CD4-positive, alpha-beta memory T cell (primary cell): ENCODE results near the gene E2F4. TPM values are rescaled to one million over a fixed set of nuclear protein-coding genes. Genes with fewer than 3 reads are reported as not detected.

ENCODE experiments used
- CTCF ChIA-PET: fragments of 350-600 bp; sonication (Branson Sonifier 250); formaldehyde crosslinking; loops from one replicate; lab custom pipeline; 2021; ENCODE audit warnings: inconsistent platforms; ENCODE audit not compliant: partially characterized antibody; lab: Charles Lee
- POLR2A ChIA-PET: fragments of 350-600 bp; sonication (Branson Sonifier 250); formaldehyde crosslinking; loops from one replicate; lab custom pipeline; 2021; ENCODE audit not compliant: partially characterized antibody; lab: Charles Lee
- DNase-seq, 5 donors: peaks; one replicate each; pipeline versions ENCODE4 v3.0.0 to v3.0.0-alpha.2; 2020 to 2022; ENCODE audit warnings: mixed read lengths in 1 of 5
- H3K27ac ChIP-seq: one replicate; pipeline ENCODE4 v1.7.0; 2013; ENCODE audit warnings: low read depth, low read length
- H3K27me3 ChIP-seq: 2 replicates; pipeline ENCODE4 v1.7.0; 2013; ENCODE audit warnings: mild to moderate bottlenecking, low read length, moderate library complexity; ENCODE audit not compliant: insufficient read depth
- H3K36me3 ChIP-seq: 2 replicates; pipeline ENCODE4 v1.7.0; 2013; ENCODE audit warnings: mild to moderate bottlenecking, low read length, moderate library complexity; ENCODE audit not compliant: insufficient read depth
- H3K4me1 ChIP-seq: 2 replicates; pipeline ENCODE4 v1.7.0; 2013; ENCODE audit warnings: mild to moderate bottlenecking, low read length, moderate library complexity; ENCODE audit not compliant: insufficient read depth
- H3K4me3 ChIP-seq, 2 donors: one replicate each; pipeline ENCODE4 v1.7.0; 2013; ENCODE audit warnings: low read length in 2 of 2, mild to moderate bottlenecking in 1 of 2
- H3K9me3 ChIP-seq, 2 donors: one replicate each; pipeline ENCODE4 v1.7.0; 2013; ENCODE audit warnings: low read length in 2 of 2, control low read depth in 1 of 2; ENCODE audit not compliant: control insufficient read depth in 1 of 2
- H3K27ac Mint-ChIP-seq, 7 donors: one replicate each; pipeline ENCODE4 v1.8.0; 2020 to 2021; ENCODE audit warnings: mixed read lengths in 7 of 7, mild to moderate bottlenecking in 6 of 7, inconsistent platforms in 3 of 7, moderate library complexity in 3 of 7
- H3K27me3 Mint-ChIP-seq, 2 donors: one replicate each; pipeline ENCODE4 v1.8.0; 2020 to 2021; ENCODE audit warnings: mixed read lengths in 2 of 2
- H3K36me3 Mint-ChIP-seq, 2 donors: one replicate each; pipeline ENCODE4 v1.8.0; 2020 to 2021; ENCODE audit warnings: mixed read lengths in 2 of 2, inconsistent platforms in 1 of 2, mild to moderate bottlenecking in 1 of 2
- H3K4me1 Mint-ChIP-seq, 4 donors: one replicate each; pipeline ENCODE4 v1.8.0; 2020 to 2021; ENCODE audit warnings: mixed read lengths in 4 of 4, mild to moderate bottlenecking in 1 of 4
- H3K4me3 Mint-ChIP-seq, 8 donors: one replicate each; pipeline ENCODE4 v1.8.0; 2020 to 2021; ENCODE audit warnings: mixed read lengths in 8 of 8, mild to moderate bottlenecking in 7 of 8, moderate library complexity in 6 of 8, inconsistent platforms in 3 of 8
- H3K9me3 Mint-ChIP-seq, 8 donors: one replicate each; pipeline ENCODE4 v1.8.0; 2020 to 2021; ENCODE audit warnings: mixed read lengths in 8 of 8, mild to moderate bottlenecking in 5 of 8, inconsistent platforms in 3 of 8, moderate library complexity in 1 of 8
- intact Hi-C: fragments of 100-400 bp; cut with micrococcal nuclease; formaldehyde crosslinking; loops from one replicate; pipeline ENCODE4 v1.15.1; 2023
- polyA plus RNA-seq, 2 donors: library from polyadenylated mRNA; unstranded; fragments of 300-500 nt; fragmentation: Illumina TruSeq; gene quantifications; one replicate each; pipeline ENCODE4 v1.2.3, GENCODE V29; 2021
- total RNA-seq, 2 experiments: library from RNA; stranded (reverse); gene quantifications; one replicate each; pipeline ENCODE4 v1.2.3, GENCODE V29; 2021

The E2F4 gene
- total and polyA plus RNA-seq, 4 experiments from 2014 or later = 53.6 to 91.3 (median 84.2) TPM

- Histone ChIP-seq H3K27me3 (peaks cover 7% of the 10 kb centered on the region), H3K9me3 (no peaks in the 10 kb centered on the region), H3K4me3 (peak overlapping the region; percentile 64 to 95), H3K4me1 (peaks cover 74% of the 10 kb centered on the region), H3K36me3 (no peaks in the 10 kb centered on the region), H3K27ac (peak overlapping the region; percentile 97)
- H3K4me3 Mint-ChIP-seq = peak overlapping the region; percentile 92 to 96 (median 94)
- intact Hi-C loops = loop anchor here (2.0 kb wide), 1 partner anchor 49 kb away; the partner anchor contains the start of gene PHAF1
- ChIA-PET CTCF (interaction anchor here (0.7 to 13.4 kb wide), 16 partner anchors 11 to 205 kb away, joined by 3 to 187 read pairs (median 4); partner anchors contain the start of genes E2F4, MATCAP1 and NOL3), POLR2A (interaction anchor here (0.6 to 13.1 kb wide), 24 partner anchors 6 to 918 kb away, joined by 3 to 320 read pairs (median 8); partner anchors contain the start of genes B3GNT9, CBFB, CIAO2B and E2F4)
- peaks cover 42 to 81% (median 56%) of the 10 kb centered on the region in 4 donors for H3K4me1 Mint-ChIP-seq
- DNase-seq = peak in 4 of 5 donors; percentile 50 to 70 (median 64)
- peaks cover 4 to 18% of the 10 kb centered on the region in 2 donors for H3K36me3 Mint-ChIP-seq
- peaks cover 3% of the 10 kb centered on the region in 2 donors for H3K27me3 Mint-ChIP-seq
- H3K9me3 Mint-ChIP-seq = no peaks in the 10 kb centered on the region
- peak overlapping the region; percentile 94 to 100 (median 99) for H3K27ac Mint-ChIP-seq
Observed at GRCh38 chr16:67157892-67158635, 33.9 kb upstream of the E2F4 start.

- H3K4me1 ChIP-seq = peaks cover 79% of the 10 kb centered on the region
- ChIA-PET POLR2A (interaction anchor here (0.6 to 13.1 kb wide), 25 partner anchors 6 to 555 kb away, joined by 3 to 320 read pairs (median 7); partner anchors contain the start of genes ATP6V0D1, B3GNT9, CBFB and CIAO2B), CTCF (interaction anchor here (0.9 to 13.4 kb wide), 10 partner anchors 8 to 188 kb away, joined by 3 to 187 read pairs (median 10); partner anchors contain the start of genes B3GNT9, MATCAP1, NOL3 and TMEM208)
- Mint-ChIP-seq H3K27me3 (peaks cover 3% of the 10 kb centered on the region in 2 donors), H3K9me3 (no peaks in the 10 kb centered on the region), H3K27ac (peak overlapping the region; percentile 94 to 100 (median 99)), H3K4me3 (peak overlapping the region; percentile 92 to 96 (median 94)), H3K4me1 (peaks cover 36 to 73% (median 52%) of the 10 kb centered on the region in 4 donors), H3K36me3 (peaks cover 4 to 18% of the 10 kb centered on the region in 2 donors)
- intact Hi-C loops = loop anchor here (1.0 to 2.0 kb wide), 6 partner anchors 9 to 130 kb away; partner anchors contain the start of genes B3GNT9, CBFB, MATCAP1 and PHAF1
- H3K9me3 ChIP-seq = no peaks in the 10 kb centered on the region
- peak overlapping the region; percentile 97 for H3K27ac ChIP-seq
- DNase-seq = peak; percentile 86 to 91 (median 88)
- H3K36me3 ChIP-seq = no peaks in the 10 kb centered on the region
- H3K4me3 ChIP-seq = peak overlapping the region; percentile 64 to 95
- H3K27me3 ChIP-seq = peaks cover 7% of the 10 kb centered on the region
Observed at GRCh38 chr16:67158637-67159600, 33.0 kb upstream of the E2F4 start.

- H3K27me3 Mint-ChIP-seq = peaks cover 8 to 13% of the 10 kb centered on the region in 2 donors
- H3K9me3 Mint-ChIP-seq = no peaks in the 10 kb centered on the region
- no peak for DNase-seq
- H3K4me1 Mint-ChIP-seq = peaks cover 26 to 64% (median 43%) of the 10 kb centered on the region in 4 donors
- H3K36me3 ChIP-seq = no peaks in the 10 kb centered on the region
- peaks cover 4 to 18% of the 10 kb centered on the region in 2 donors for H3K36me3 Mint-ChIP-seq
- peak overlapping the region in 1 of 2 donors; percentile 95 for H3K4me3 ChIP-seq
- H3K27me3 ChIP-seq = peaks cover 19% of the 10 kb centered on the region
- POLR2A ChIA-PET = interaction anchor here (0.9 to 13.1 kb wide), 11 partner anchors 9 to 319 kb away, joined by 3 to 320 read pairs (median 22); partner anchors contain the start of genes ATP6V0D1, B3GNT9, CBFB and EXOC3L1
- CTCF ChIA-PET = interaction anchor here (2.2 to 13.4 kb wide), 5 partner anchors 7 to 146 kb away, joined by 14 to 187 read pairs (median 58); partner anchors contain the start of genes MATCAP1 and NOL3
- no peak overlapping the region for H3K27ac ChIP-seq
- H3K9me3 ChIP-seq = no peaks in the 10 kb centered on the region
- peak overlapping the region in 7 of 8 donors; percentile 42 to 92 (median 58) for H3K4me3 Mint-ChIP-seq
- peak overlapping the region in 1 of 7 donors; percentile 35 for H3K27ac Mint-ChIP-seq
- H3K4me1 ChIP-seq = peaks cover 75% of the 10 kb centered on the region
- intact Hi-C loops = loop anchor here (2.0 to 5.0 kb wide), 3 partner anchors 65 to 215 kb away; partner anchors contain the start of genes FHOD1, SLC9A5 and TMEM208
Observed at GRCh38 chr16:67161595-67162058, 30.3 kb upstream of the E2F4 start.

GRCh38 chr16:67162506-67163163, 29.3 kb upstream of the E2F4 start:
- H3K27me3 Mint-ChIP-seq = peaks cover 13 to 18% of the 10 kb centered on the region in 2 donors
- H3K4me3 ChIP-seq = peak overlapping the region in 1 of 2 donors; percentile 54
- intact Hi-C loops = loop anchor here (5.0 kb wide), 1 partner anchor 85 kb away; the partner anchor contains the start of genes FHOD1 and SLC9A5
- no peaks in the 10 kb centered on the region for H3K36me3 ChIP-seq
- no peaks in the 10 kb centered on the region for H3K9me3 ChIP-seq
- peaks cover 0 to 18% of the 10 kb centered on the region in 2 donors for H3K36me3 Mint-ChIP-seq
- H3K4me1 Mint-ChIP-seq = peaks cover 18 to 61% (median 33%) of the 10 kb centered on the region in 4 donors
- ChIA-PET CTCF (interaction anchor here (0.8 to 7.9 kb wide), 6 partner anchors 9 to 150 kb away, joined by 3 to 71 read pairs (median 10); no protein-coding TSS in a partner anchor), POLR2A (interaction anchor here (0.8 to 13.1 kb wide), 11 partner anchors 10 to 318 kb away, joined by 3 to 320 read pairs (median 7); partner anchors contain the start of genes ATP6V0D1, B3GNT9, CBFB and E2F4)
- no peaks in the 10 kb centered on the region for H3K9me3 Mint-ChIP-seq
- H3K27ac Mint-ChIP-seq = peak overlapping the region in 1 of 7 donors; percentile 35
- H3K27ac ChIP-seq = no peak overlapping the region
- DNase-seq = no peak
- peaks cover 65% of the 10 kb centered on the region for H3K4me1 ChIP-seq
- H3K4me3 Mint-ChIP-seq = peak overlapping the region; percentile 25 to 76 (median 56)
- H3K27me3 ChIP-seq = peaks cover 25% of the 10 kb centered on the region

- Histone ChIP-seq H3K4me1 (peaks cover 58% of the 10 kb centered on the region), H3K27ac (no peak overlapping the region), H3K9me3 (no peaks in the 10 kb centered on the region), H3K36me3 (no peaks in the 10 kb centered on the region), H3K4me3 (peak overlapping the region in 1 of 2 donors; percentile 54), H3K27me3 (peaks cover 25% of the 10 kb centered on the region)
- H3K36me3 Mint-ChIP-seq = peaks cover 0 to 14% of the 10 kb centered on the region in 2 donors
- ChIA-PET CTCF (interaction anchor here (0.8 to 7.9 kb wide), 7 partner anchors 10 to 202 kb away, joined by 3 to 71 read pairs (median 7); partner anchors contain the start of gene CES3), POLR2A (interaction anchor here (0.8 to 13.1 kb wide), 12 partner anchors 10 to 183 kb away, joined by 3 to 320 read pairs (median 6); partner anchors contain the start of genes B3GNT9, CBFB, E2F4 and FHOD1)
- peak overlapping the region in 1 of 7 donors; percentile 48 for H3K27ac Mint-ChIP-seq
- H3K4me3 Mint-ChIP-seq = peak overlapping the region; percentile 8 to 81 (median 68)
- intact Hi-C loops = loop anchor here (5.0 kb wide), 1 partner anchor 84 kb away; the partner anchor contains the start of genes FHOD1 and SLC9A5
- H3K4me1 Mint-ChIP-seq = peaks cover 10 to 58% (median 26%) of the 10 kb centered on the region in 4 donors
- peak; percentile 53 to 68 (median 60) for DNase-seq
- no peaks in the 10 kb centered on the region for H3K9me3 Mint-ChIP-seq
- peaks cover 15 to 21% of the 10 kb centered on the region in 2 donors for H3K27me3 Mint-ChIP-seq
Observed at GRCh38 chr16:67163164-67163998, 28.6 kb upstream of the E2F4 start.
